ENCODE results near the gene CES2. TPM values are rescaled to one million over a fixed set of nuclear protein-coding genes. Genes with fewer than 3 reads are reported as not detected.

The CES2 gene
- total and polyA plus RNA-seq, 9 of the 15 experiments (the other 6 are each of a cell fraction or from before 2014, with no cell fraction given), result 2.2 to 37.9 (median 24.4) TPM

DNA sequence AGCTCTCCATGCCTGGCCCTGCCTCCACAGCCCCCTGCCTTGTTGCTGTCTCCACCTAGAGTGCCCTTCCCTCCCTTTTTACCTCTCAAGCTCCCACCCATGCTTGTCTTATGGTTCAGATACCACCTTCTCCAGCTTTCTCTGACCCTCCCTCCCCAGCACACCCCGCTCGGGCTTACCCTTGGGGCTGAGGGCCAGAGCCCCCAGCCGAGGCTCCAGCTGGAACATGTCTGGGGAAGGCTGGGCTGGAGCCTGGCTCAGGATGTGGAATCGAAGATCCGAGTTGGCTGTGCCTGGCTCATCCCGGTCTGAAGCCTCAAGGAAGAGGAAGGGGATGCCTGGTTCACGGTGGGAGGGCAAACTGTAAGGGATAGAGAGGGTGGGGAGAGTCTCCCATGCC, 20.3 kb upstream of the CES2 start:
- H3K4me3 ChIP-seq, result no peak overlapping the region
- no peak for FAIRE-seq

More for the DNA sequence above, 20.3 kb upstream of the CES2 start:
- H3K27ac ChIP-seq (ENCODE audit: extremely low read depth, low read depth, low read length), result no peak overlapping the region
- no peak for TF ChIP-seq TOE1 (IDR thresholded peaks at IDR 0.05; ENCODE audit: borderline replicate concordance)
- TF ChIP-seq TOE1 (CRISPR knock-in tag; IDR thresholded peaks at IDR 0.05; ENCODE audit: borderline replicate concordance, low read depth), result no peak
- TF ChIP-seq NCOA2 (IDR thresholded peaks at IDR 0.05; ENCODE audit: partially characterized antibody in 2 of 2), result no peak
- TF ChIP-seq TGIF2 (CRISPR knock-in tag; IDR thresholded peaks at IDR 0.05), result no peak
- no peak for TF ChIP-seq DIDO1 (tag; IDR thresholded peaks at IDR 0.05; ENCODE audit: low read depth)
- TF ChIP-seq ZNF165 (CRISPR knock-in tag; IDR thresholded peaks at IDR 0.05; ENCODE audit: borderline replicate concordance), result no peak
- TF ChIP-seq NFXL1 (CRISPR knock-in tag; IDR thresholded peaks at IDR 0.05), result no peak
- TF ChIP-seq ZC3H11A (IDR thresholded peaks at IDR 0.05; ENCODE audit: low read depth, low read length), result no peak
- TF ChIP-seq ATF4 (CRISPR knock-in tag; IDR thresholded peaks at IDR 0.05), result no peak
- H3K9ac ChIP-seq (ENCODE audit: insufficient read depth in 1 of 2, low read depth in 2 of 2, low read length in 2 of 2), result no peak overlapping the region
- ATAC-seq (no peak), DNase-seq (ENCODE audit: extremely low read depth in 1 of 4, low spot score in 3 of 4) (no peak)
- H4K20me1 ChIP-seq (replicated peaks; ENCODE audit: control insufficient read depth, insufficient read depth, low read length), result no peaks in the 10 kb centered on the region
- no peaks in the 10 kb centered on the region for H3K36me3 ChIP-seq (ENCODE audit: control insufficient read depth, insufficient read depth, low read length)
- intact Hi-C loops (cut with micrococcal nuclease), result no loop called here
- ChIA-PET POLR2A (interaction anchor here (0.8 kb wide), 1 partner anchor 12 kb away, joined by 4 read pairs; no protein-coding TSS in a partner anchor), CTCF (ENCODE audit: low intra/inter-chr PET ratio) (interaction anchor here (0.9 kb wide), 1 partner anchor 10 kb away, joined by 3 read pairs; the partner anchor contains the start of gene RRAD)
- peaks cover 0 to 9% of the 10 kb centered on the region in 2 experiments; a peak in 2 of 5 replicates for H3K4me1 ChIP-seq (replicated peaks in 1 of 2; ENCODE audit: control insufficient read depth in 2 of 2, insufficient read depth in 2 of 2, low read length in 2 of 2)
- H3K27me3 ChIP-seq (ENCODE audit: control insufficient read depth in 2 of 2, insufficient read depth in 2 of 2, low read length in 2 of 2), result peaks cover 15 to 52% of the 10 kb centered on the region in 2 experiments; a peak in 4 of 5 replicates
- H3K9me1 ChIP-seq (ENCODE audit: control insufficient read depth, insufficient read depth, low read length), result no peaks in the 10 kb centered on the region
- BruUV-seq (replicated peaks), result no TSS peak
- H3K9me3 ChIP-seq (replicated peaks; ENCODE audit: control insufficient read depth, insufficient read depth, low read depth, low read length), result no peaks in the 10 kb centered on the region
- WGBS (ENCODE audit: insufficient coverage, low coverage, missing lambda C conversion rate), result 4% methylated on average over 7 of the region's 7 CpGs
- in situ Hi-C loops (cut with MboI), result no loop called here
- H3K4me2 ChIP-seq (ENCODE audit: insufficient read depth, low read length), result no peak overlapping the region
- H3K79me2 ChIP-seq (ENCODE audit: control insufficient read depth, insufficient read depth, low read length), result no peaks in the 10 kb centered on the region
- H2AFZ ChIP-seq (ENCODE audit: low read depth, low read length), result no peak overlapping the region
